Smooth muscle cell of bladder (primary cell): Measurements from ENCODE around the gene SELENOV. TPM values are rescaled to one million over a fixed set of nuclear protein-coding genes. Genes with fewer than 3 reads are reported as not detected.

Experiments used
- total RNA-seq: library from RNA; depleted of rRNA; stranded (reverse); fragments of >200 nt; gene quantifications from 2 replicates; pipeline ENCODE4 v1.2.3, GENCODE V29; 2014

SELENOV gene
- not detected in 2 replicates for total RNA-seq

GRCh38 chr19:39514840-39515550 is at the start of gene SELENOV:
Gene SELENOV (plus strand): TSS chr19:39515139. CDS start chr19:39515213, 74 bp downstream.

DNA sequence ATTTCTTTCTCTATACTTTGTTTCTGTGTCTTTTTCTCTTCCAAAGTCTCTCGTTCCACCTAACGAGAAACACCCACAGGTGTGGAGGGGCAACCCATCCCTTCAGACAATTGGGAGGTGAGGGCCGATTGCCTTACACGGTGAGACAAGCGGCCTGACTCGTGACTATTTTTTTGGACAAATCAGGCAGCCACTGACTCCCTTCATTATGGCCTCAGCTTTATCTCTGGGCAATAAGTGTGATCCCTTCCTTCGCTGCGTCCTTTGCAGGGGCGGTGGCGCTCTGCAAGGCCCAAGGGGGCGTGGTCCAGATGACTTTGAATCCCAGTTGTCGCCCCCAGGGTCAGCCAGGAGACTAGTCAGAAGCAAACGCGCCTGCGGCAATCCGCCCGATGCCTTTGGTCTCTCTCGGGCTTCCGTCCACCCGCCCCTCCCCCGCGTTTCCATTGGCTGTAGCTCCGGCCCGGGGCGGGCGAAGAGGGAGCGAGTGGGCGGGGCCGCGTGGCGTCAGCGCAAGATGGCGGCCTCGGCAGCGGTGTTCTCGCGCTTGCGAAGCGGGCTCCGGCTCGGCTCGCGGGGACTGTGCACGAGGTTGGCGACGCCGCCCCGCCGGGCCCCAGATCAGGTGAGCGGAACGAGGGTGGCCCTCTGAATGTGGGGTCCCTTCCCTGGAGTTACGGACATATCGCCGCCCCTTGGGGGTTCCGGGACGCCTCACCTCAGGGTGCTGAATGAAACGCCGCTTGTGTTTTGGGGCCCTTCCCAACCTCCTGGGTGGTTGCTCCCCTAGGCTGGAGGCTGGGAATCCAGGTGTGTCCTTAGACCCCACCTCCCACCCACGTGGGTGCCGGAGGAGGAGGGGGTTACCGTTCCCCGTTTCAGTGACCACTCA is 34.4 kb upstream of the SELENOV start, which contains the start of gene TIMM50:
TIMM50 (plus strand) TSS at position 502 of the 892 bp plus-strand sequence; CDS start at position 518, 16 bp downstream.

DNA sequence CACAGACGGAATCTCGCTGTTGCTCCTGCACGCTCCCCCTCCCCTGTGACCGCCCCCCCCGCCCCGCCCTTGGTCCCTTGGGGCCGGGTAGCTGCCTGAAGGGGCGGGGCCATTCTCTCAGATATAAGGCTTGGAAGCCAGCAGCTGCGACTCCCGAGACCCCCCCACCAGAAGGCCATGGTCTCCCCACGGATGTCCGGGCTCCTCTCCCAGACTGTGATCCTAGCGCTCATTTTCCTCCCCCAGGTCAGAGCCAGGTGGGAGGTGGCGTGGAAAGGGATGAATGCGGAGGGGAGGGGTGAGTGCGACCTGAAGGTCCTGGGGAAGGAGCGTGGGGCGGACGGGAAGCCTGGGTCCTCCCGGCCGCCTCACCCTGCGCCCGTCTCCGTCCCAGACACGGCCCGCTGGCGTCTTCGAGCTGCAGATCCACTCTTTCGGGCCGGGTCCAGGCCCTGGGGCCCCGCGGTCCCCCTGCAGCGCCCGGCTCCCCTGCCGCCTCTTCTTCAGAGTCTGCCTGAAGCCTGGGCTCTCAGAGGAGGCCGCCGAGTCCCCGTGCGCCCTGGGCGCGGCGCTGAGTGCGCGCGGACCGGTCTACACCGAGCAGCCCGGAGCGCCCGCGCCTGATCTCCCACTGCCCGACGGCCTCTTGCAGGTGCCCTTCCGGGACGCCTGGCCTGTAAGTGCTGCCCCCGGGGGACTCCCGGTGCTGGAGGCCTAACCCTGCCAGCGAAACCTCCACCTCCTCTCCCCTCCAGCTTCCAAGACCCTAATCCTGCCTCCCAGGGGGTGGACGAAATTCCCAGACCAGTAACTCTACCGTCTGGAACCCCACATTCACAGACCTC is 15.9 kb upstream of the SELENOV start, which contains the start of gene DLL3:
DLL3 (plus strand) TSS at position 150 of the 845 bp plus-strand sequence; CDS start at position 178, 28 bp downstream.

DNA sequence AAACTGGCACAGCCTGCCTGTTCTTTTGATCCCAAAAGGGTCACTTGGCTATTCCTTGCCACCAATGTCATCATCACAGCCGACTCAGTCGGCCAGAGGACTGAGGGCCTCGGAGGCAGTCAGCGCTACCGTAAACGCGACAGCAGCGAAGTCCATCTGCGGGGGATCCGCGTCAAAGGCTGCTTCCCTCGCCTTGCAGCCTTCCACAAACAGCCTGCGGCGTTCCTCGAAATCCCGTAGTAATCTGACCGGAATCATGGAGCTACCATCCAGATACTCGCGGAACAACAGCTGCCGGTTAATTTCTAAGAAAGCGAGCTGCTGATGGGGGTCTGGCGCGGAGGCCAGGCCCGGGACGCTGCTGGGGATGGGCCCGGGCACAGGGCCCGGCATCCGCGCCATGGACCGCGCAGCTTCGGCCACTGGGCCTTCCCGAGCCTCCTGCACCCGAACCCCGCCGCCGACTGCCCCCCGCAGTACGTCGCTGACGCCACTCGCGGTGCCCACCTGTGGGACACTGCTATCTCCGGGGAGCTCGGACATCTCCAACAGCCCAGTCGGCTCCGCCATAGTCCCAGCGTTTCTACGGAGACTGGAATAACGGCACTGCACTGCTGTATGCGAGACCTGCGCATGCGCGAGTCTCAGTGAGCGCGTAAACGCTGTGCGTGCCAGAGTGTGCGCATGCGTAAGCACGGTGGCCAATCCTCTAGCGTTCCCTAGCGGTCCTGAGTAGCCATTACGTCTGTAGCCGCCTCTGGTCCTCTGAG is 17.5 kb downstream of the SELENOV start, which contains the start of gene EID2B:
EID2B (minus strand) TSS at position 620 of the 770 bp plus-strand sequence; CDS start at position 570, 50 bp downstream.

DNA sequence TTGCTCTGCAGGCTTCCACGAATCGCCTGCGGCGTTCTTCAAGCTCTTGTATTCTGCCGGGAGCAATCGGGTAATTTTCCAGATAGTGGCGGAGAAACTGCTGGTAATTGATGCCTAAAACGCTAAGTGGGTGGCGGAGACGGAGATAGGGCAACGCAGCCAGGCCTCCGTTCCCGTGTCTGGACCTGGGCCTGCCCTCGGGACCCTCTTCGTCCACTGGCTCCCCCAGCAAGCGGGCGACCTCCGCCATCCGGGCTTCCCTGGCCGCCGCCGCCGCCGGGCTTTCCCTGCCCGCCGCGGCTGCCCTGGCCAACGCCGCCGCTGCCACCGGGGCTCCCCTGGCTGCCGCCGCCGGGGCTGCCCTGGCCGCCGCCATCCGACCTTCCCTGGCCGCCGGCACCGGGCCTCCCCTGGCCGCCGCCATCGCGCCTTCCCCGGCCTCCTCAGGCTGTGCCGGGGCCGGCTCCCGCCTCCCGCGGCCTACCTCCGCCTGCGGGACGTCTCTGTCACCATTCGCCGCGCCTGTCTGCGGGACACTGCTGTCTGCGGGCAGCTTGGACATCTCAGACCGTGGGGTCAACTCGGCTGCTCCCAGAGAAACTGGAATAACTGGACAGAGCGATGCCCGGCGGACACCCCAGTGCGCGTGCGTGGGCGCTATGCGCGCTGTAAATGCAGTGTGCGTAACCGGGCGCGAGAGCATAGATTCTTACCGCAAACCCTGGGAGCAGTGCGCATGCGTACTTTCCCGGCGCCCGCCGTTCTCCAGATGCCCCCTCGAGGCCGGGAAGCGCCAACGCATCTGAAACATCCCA is 24.8 kb downstream of the SELENOV start, which contains the start of gene EID2:
EID2 (minus strand) TSS at position 644 of the 815 bp plus-strand sequence; CDS start at position 562, 82 bp downstream.

Other genes starting within 250 kb of the SELENOV start
- gene IFNL2, start 246.7 kb upstream of the SELENOV start, total RNA-seq = not detected in 2 replicates
- gene IFNL1, start 218.7 kb upstream of the SELENOV start, total RNA-seq = not detected in 2 replicates
- gene LRFN1, start 194.3 kb upstream of the SELENOV start, total RNA-seq = 0.14 and 0.18 TPM in 2 replicates
- 1.1 and 1.3 TPM in 2 replicates for gene GMFG, start 179.1 kb upstream of the SELENOV start, total RNA-seq
- gene SAMD4B, start 172.7 kb upstream of the SELENOV start, total RNA-seq = 18.9 and 27.7 TPM in 2 replicates
- 38.1 and 46.3 TPM in 2 replicates for gene PAF1, start 124.0 kb upstream of the SELENOV start, total RNA-seq
- gene MED29, start 123.8 kb upstream of the SELENOV start, total RNA-seq = 12.1 and 12.5 TPM in 2 replicates
- gene ZFP36, start 108.3 kb upstream of the SELENOV start, total RNA-seq = 1.3 TPM in 2 replicates
- gene PLEKHG2, start 102.5 kb upstream of the SELENOV start, total RNA-seq = 10.0 and 13.2 TPM in 2 replicates
- gene RPS16, start 79.2 kb upstream of the SELENOV start, total RNA-seq = 106 and 273 TPM in 2 replicates
- gene SUPT5H, start 69.6 kb upstream of the SELENOV start, total RNA-seq = 50.3 and 67.6 TPM in 2 replicates
- 47.6 and 78.6 TPM in 2 replicates for gene TIMM50, start 34.3 kb upstream of the SELENOV start, total RNA-seq
- gene DLL3, start 16.2 kb upstream of the SELENOV start, total RNA-seq = under 0.01 and 0.09 TPM in 2 replicates
- gene EID2B, start 17.7 kb downstream of the SELENOV start, total RNA-seq = 2.6 and 4.4 TPM in 2 replicates
- gene EID2, start 25.0 kb downstream of the SELENOV start, total RNA-seq = 10.7 and 12.9 TPM in 2 replicates
- not detected in 2 replicates for gene LGALS13, start 87.4 kb downstream of the SELENOV start, total RNA-seq
- not detected in 2 replicates for gene LGALS16, start 140.8 kb downstream of the SELENOV start, total RNA-seq
- not detected in 2 replicates for gene LGALS14, start 189.3 kb downstream of the SELENOV start, total RNA-seq
- not detected in 2 replicates for gene CLC, start 222.9 kb downstream of the SELENOV start, total RNA-seq